ENCODE data around the gene TMEM134.
"Not testable (repeated sequence)": the region's sequence is repeated elsewhere in the genome, so short reads cannot be mapped to it uniquely, and the experiment has no call there.

TMEM134 gene

DNA sequence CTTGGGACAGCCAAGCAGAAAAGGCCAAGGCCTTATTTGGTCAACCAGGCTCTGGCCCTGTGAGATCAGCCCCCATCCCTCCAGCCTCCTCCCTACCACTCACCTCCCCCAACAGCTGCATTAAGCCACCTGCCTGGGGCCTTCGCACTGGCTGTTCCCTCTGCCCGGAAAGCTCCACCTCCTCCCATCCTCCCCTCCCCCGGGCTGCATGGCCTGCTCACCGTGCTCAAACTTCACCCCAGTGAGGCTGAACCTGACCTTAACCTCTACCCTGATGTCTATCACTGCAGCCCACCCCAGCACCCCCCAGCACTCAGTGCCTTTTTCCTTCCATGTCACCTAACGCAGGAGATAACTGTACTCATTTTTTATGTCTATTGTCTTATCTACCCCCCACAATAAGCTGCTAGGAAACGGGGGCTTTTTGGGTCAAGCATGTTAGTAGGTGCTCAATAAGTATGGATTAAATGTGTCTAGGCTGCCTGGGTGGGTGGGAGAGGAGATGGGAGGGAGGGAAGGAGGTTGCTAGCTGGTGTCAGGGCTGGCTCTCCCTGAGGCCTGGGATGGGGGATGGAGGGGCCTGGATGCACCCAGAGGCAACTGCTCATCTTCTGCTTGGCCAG lies 32.5 kb downstream of the TMEM134 start:
- peak; percentile 58 for DNase-seq

DNA sequence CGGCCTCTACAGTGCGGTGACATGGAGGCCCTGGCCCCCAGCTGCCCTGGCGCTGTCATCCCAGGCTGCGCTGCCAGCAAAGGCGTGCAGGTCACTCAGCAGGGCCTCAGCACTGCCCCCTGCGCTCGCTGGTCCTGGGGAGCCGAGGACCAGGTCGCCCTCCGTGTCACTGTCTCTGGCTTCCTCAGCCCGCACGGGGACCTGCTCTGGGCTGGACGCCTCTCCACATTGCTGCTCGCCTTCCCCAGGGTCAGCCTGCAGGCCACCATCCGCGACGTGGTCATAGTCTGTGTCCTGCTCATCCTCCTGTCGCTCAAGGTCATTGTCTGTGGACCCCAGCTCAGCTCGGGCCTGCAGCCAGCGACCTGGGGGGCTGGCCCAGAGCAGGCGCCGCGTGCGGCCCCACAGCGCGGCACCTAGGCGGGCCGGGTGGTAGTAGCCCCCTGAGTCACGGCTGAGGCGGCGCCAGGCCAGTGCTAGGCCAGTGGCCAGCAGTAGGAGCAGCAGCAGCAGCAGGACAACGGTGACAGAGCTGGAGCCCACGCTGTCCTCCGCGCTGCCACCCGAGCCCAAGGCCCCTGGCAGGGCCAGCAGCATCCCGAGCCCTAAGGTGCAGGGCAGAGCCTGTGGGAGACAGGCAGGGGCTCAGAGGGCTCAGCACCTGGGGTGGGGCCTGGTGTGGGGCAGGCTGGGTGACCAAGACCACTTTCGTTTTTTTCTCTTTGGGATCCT lies 33.2 kb downstream of the TMEM134 start:
- no peak for DNase-seq

DNA sequence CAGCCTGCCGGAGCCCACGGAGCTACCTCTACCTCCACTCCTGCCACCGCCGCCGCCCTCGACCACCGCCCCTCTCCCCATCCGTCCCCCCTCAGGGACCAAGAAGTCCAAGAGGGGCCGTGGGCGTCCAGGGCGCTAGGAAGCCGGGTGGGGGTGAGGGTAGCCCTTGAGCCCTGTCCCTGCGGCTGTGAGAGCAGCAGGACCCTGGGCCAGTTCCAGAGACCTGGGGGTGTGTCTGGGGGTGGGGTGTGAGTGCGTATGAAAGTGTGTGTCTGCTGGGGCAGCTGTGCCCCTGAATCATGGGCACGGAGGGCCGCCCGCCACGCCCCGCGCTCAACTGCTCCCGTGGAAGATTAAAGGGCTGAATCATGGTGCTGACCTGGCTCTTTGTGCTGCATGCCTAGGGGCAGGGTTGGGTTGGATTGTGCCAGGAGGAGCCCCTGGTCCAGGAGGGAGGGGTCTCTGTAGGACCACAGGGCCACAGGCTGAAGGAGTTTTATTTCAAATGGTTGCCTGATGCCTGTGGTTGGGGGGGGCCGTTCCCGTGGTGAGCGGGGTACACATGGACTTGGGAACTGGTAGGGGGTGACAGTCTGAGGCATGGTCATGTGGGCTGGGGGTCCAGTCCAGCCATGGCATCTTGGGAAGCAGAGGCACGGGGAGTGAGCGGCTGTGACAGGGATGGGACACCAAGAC lies 33.9 kb downstream of the TMEM134 start:
- no peak for DNase-seq

DNA sequence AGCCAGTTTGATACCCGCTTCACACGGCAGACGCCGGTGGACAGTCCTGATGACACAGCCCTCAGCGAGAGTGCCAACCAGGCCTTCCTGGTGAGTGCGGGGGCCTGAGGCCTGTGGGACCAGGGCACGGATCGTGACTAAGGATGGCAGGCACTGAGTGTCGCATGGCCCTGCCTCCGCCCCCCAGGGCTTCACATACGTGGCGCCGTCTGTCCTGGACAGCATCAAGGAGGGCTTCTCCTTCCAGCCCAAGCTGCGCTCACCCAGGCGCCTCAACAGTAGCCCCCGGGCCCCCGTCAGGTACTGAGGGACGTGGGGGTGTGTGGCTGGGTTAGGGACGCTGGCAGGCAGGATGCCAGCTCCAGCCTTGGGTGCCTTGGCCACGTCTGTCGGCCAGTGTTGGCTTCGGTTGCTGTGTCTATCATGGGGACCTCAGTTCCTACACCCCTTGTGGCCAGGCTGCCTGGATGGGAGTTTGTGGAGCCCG lies 34.6 kb downstream of the TMEM134 start:
- DNase-seq, result no peak

DNA sequence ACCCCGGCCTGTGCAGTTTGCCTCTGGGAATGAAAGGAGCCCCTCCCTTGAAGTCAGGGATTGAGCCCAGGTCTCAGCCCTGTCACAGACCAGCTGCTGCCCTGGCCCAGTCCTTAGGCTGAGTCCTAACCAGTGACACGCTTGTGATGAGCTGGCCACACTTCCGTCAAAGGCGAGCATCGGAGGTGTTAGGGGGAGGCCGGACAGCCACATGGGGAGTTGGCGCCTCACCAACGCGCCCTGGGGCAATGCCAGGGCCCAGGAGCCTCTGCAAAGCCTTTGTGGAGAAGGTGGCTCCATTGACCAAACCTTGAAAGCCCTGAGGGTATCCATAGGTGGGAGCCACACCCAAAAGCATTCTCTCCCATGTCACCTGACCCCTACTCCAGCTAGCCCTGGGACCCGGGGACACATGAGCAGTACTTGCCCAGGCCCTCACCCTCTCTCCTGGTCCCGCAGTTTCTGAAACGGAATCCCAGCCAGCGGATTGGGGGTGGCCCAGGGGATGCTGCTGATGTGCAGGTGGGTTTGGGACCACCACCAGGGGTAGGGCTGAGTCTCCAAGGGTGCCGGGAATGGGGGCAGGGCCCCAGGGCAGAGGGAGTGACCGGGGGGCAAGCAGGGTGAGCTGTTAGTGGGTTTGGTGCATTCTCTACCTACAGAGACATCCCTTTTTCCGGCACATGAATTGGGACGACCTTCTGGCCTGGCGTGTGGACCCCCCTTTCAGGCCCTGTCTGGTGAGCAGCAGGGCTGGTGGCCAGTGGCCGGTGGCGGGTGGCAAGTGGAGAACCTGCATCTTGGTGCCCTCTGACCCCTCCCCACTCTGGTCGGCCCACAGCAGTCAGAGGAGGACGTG lies 35.3 kb downstream of the TMEM134 start:
- DNase-seq, result no peak

DNA sequence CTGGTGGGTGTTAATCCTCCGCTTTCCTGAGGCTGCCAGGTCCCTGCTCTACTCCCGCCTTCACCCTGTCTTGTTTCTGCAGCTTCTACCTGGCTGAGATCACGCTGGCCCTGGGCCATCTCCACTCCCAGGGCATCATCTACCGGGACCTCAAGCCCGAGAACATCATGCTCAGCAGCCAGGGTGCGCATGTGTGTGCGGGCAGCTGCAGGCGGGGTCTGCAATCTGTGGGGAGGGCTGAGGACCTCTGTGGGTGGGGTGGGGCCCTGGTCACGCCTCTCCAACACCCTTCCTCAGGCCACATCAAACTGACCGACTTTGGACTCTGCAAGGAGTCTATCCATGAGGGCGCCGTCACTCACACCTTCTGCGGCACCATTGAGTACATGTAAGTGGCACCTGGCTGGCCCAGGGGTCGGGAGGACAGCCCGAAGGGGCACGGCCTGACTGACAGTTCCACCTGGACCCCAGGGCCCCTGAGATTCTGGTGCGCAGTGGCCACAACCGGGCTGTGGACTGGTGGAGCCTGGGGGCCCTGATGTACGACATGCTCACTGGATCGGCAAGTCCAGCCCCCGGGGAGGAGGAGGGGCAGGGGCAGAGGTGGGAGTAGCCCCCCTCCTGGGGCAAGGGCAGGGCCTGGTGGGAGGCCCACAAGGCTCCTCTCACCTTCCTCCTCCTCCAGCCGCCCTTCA lies 36.2 kb downstream of the TMEM134 start:
- DNase-seq, result no peak

DNA sequence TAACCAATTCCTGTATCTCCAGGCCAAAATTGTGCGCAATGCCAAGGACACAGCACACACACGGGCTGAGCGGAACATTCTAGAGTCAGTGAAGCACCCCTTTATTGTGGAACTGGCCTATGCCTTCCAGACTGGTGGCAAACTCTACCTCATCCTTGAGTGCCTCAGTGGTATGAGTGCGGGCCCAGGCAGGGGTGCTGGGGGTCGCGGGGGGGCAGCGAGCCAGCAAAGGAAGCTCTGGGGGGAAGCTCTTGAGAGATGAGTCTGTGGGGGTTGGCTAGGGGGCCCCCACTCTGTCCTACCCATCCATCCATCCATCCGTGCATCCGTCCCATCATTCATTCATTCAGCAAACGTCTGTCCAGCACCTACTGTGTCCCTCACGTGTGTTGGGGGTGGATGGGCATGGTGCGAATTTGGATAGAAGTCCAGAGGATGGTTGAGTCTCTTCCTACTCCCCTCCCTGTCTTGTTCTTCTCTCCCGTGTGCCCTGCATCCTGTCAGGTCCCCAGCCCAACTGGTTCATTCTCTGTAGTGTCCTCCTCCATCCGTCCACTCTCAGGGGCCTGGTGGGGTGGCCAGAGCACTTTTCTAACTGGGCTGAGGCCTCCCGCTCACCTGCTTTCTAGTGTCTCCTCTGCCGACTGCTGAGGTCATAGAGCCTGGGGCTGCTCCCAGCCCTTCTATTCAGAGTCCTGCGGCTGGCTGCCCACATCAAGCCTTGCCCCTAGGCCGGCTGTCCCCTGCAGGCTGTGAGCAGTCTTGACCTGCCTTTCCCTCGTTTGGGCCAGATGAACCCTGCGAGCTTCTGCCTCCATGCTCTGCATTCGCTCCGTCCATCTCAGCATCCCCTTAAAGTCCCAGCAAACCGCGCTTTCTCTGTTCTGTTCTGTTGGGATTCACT lies 37.5 kb downstream of the TMEM134 start:
- no peak for DNase-seq

DNA sequence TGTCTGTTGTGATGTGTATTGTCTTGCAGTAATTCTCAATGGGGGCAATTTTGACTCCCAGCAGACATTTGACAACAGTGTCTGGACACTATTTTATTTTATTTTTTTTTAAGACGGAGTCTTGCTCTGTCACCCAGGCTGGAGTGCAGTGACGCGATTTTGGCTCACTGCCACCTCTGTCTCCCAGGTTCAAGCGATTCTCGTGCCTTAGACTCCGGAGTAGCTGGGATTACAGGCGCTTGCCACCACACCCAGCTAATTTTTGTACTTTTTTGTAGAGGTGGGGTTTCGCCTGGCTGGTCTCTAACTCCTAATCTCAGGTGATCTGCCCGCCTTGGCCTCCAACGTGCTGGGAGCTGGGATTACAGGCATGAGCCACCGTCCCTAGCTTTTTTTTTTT lies 39.3 kb downstream of the TMEM134 start:
- no peak for DNase-seq

DNA sequence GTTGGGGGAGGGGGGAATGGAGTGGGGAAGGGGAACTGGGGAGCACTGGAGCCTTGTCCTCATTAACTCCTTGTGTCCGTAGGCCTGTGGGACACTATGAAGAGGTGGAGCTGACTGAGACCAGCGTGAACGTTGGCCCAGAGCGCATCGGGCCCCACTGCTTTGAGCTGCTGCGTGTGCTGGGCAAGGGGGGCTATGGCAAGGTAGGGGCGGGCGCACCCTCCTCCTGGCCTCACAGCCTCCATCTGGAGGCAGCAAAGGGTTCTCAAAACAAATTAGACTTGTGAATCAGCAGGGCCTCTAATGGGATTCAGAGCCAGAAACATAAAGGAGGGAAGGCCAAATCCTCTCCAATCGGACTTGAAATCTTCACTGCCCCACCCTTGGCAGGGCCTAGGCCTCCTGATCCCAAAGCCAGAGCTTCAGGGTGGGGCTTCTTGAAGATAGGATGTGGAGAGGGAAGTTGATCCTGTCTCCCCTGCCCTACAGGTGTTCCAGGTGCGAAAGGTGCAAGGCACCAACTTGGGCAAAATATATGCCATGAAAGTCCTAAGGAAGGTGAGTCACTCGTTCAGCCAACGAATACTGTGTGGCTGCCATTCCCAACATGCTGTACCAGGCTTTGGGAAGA lies 39.9 kb downstream of the TMEM134 start:
- no peak for DNase-seq

DNA sequence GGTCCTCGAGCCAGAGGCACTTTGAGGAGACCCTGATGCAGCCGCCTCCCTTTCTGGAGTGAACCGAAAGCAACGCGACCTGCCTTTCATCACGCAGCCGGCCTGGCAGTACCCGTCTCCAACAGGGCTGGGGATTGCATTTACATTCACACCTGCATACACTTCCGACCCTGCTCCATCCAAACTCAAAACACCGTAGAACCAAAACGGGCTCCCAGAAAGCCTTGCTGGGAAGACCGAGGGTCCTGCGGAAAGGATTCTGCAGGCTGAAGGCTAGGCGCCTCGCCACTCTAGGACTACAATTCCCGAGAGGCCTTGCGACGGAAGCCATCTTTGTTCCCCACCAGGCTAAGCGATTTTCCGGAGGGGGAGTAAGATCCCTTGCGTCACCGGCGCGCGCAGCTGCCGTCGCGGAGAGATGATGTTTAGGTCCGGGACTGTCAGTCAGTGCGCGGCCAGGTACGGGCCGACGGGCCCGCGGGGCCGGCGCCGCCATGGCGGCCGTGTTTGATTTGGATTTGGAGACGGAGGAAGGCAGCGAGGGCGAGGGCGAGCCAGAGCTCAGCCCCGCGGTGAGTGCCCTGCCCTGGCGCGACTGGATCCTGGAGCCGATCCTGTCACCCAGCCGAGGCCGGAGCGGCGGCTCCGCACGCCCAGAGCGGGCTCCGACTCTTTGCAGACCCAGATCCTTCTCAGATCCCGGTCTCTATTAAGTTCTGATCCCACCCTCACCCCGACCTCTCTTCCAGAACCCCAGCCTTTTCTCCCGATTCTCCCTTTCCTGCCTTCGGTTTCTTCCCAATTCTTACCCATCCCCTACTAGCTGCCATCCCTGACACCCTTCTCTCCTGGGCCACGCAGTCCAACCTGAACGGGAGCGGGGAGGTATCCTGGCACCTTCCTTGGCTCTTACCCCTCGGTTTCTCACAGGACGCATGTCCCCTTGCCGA lies 40.7 kb downstream of the TMEM134 start, which contains the start of gene RPS6KB2:
RPS6KB2 (plus strand) TSS at position 443 of the 950 bp plus-strand sequence; CDS start at position 495, 52 bp downstream.
- peak; percentile 97 for DNase-seq

DNA sequence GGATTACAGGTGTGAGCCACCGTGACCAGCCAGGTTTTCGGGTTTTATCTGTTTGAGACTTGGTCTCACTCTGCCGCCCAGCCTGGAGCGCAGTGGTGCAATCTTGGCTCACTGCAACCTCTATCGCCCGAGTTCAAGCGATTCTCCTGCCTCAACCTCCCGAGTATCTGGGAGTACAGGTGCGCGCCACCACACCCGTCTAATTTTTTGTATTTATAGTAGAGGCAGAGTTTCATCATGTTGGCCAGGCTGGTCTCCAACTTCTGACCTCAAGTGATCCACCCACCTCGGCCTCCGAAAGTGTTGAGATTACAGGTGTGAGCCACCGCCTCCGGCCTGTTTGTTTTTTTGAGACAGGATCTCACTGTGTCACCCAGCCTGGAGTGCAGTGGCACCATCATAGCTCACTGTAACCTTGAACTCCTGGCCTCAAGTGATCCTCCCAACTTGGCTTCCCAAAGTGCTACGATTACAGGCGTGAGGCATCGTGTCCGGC lies 41.6 kb downstream of the TMEM134 start:
- not testable (repeated sequence) for DNase-seq

DNA sequence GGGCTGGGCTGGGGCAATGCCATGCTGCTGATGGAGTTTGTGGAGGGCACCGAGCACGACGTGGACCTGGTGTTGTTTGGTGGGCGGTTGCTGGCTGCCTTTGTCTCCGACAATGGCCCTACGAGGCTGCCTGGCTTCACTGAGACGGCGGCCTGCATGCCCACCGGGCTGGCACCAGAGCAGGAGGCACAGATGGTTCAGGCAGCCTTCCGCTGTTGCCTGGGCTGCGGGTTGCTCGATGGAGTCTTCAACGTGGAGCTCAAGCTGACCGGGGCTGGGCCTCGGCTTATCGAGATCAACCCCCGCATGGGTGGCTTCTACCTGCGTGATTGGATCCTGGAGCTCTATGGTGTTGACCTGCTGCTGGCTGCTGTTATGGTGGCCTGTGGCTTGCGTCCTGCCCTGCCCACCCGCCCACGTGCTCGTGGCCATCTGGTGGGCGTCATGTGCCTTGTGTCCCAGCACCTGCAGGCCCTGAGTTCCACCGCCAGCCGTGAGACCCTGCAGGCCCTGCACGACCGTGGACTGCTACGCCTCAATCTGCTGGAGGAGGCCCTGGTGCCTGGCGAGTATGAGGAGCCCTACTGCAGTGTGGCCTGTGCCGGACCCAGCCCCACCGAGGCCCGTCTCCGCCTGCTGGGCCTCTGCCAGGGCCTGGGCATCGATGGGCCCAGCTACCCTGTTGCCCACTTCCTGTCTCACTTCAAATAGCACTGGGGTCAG lies 45.0 kb downstream of the TMEM134 start:
- DNase-seq, result no peak

DNA sequence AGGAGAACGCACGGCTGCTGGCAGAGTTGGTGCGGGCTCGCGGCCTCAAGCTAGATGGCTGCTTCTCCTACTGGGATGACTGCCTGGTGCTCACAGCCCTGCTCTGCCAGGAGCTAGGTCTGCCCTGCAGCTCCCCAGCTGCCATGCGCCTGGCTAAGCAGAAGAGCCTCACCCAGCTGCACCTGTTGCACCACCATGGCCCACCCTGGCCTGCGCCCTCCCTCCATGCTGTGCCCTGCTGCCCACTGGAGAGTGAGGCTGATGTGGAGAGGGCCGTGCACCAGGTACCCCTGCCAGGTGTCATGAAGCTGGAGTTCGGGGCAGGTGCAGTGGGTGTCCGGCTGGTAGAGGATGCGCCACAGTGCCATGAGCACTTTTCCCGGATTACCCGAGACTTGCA lies 45.6 kb downstream of the TMEM134 start:
- DNase-seq, result no peak

DNA sequence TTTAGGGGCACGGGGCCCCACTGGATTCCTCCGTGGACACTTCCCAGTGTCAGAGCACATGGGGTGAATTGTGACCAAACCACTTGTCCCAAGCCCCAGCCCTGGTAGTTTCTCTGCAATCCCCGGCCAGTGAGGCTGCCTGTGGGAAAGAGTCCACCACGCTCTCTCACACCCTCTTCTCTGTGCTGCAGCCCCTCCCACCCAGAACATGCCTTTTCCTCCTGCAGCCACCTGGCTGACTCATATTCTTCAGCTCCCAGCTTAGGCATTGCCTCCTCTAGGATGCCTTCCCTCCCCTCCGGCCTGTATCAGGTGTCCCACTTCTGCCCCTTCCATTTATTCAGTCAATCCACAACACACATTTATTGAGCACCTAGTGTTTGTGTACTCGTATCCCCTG lies 46.2 kb downstream of the TMEM134 start:
- no peak for DNase-seq

DNA sequence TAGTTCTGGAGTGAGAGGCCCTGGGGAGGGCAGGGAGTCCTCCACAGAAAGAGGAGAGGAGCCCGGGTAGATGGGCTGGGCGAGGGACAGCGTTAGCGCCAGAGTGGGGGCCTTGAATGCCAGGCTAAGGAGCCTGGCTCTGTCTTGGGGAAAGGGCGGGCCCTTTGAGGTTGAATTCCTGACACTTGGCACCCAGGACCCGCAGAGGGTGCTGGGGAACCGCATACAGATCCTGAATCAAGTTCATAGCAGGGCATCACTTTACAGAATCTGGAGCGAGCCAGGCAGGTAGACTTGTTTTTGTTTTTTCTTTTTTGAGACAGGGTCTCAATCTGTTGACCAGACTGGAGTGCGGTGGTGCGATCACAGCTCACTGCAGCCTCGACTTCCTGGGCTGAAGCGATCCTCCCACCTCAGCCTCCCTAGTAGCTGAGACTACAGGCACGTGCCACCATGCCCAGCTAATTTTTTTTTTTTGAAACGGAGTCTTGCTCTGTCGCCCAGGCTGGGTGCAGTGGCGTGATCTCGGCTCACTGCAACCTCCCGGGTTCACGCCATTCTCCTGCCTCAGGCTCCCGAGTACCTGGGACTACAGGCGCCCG lies 47.5 kb downstream of the TMEM134 start:
- no peak for DNase-seq

DNA sequence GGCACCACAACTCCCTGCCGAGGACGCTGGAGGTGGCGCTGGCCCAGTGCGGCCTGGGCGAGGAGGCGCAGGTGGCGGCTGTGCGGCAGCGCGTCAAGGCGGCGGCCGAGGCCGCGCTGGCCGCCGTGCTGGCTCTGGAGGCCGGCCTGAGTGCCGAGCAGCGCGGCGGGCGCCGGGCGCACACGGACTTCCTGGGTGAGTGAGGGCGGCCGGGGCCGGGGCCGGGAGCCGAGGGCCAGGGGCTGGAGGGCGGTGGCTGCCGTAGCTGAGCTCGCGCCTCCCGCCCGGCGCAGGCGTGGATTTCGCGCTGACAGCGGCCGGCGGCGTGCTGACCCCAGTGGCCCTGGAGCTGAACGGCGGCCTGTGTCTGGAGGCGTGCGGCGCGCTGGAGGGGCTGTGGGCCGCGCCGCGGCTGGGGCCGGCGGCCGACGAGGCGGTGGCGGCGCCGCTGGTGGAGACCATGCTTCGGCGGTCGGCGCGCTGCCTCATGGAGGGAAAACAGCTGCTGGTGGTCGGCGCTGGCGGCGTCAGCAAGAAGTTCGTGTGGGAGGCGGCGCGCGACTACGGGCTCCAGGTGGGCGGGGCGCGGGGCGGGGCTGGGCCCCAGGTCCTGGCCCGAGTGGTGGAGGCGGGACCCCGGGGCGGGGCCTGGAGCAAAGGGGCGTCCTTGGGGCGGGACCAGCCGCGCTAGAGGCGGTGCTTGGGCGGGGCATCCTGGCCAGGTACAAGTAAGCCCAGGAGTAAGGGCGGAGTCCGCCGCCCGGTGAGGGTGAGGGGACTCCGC lies 48.2 kb downstream of the TMEM134 start:
- peak; percentile 90 for DNase-seq

DNA sequence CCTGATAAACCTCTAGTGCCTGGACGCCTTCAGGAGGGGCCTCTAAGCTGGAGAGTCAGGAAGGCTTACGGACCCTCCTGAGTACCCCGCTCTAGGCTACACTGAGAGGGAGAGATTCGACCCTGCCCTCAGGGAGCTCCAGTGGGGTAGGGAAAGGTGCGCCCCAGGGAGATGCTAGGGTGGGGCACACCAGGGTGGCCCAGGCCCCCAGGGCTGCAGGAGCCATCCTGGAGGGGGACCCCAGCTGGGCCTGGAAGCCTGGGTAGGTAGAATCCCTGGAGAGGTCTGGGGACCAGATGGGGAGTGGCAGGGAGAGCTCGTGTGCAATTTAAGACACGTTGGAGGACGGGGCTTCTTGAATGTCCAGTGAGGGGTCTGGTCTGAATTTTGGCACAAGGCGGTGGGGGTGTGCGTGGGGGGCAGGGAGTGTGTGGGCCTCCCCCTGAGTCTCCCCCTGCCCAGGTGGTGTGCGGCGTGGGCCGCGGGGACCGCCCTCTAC lies 48.9 kb downstream of the TMEM134 start:
- no peak for DNase-seq
